NCI-H2196 treated with DMSO at 0.1 percent for 48 hours (cell line): ENCODE data around the gene PPAT.

Experiments used
- DNase-seq: peaks from one replicate; lab custom pipeline; 2025; ENCODE audit not compliant: unreplicated experiment; lab: John Stamatoyannopoulos, UW

The PPAT gene

DNA sequence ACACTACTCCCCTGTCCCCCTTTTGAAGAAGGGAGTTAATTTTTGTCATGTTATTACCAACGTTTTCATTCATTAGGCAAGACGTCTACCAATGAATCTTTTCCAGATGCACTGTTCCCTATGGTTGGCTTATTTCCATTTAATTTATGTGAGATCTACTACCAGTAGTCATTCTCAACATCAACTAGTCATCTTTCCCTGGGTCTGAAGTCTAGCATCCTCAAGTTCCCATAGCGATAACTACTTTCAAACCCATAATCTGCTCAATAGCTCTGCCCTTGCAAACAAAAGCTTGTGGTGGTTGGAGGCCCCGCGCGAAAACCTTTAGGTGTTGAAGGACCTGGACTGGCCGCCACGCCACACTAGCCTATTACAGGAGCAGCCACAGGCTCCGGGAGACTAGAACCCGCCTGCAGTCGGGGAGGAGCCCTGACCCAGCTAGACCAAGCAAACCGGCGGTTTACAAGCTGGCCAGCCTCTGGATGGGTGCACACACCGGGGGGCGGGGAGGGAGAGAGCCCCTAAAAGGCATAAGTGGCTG, 746 bp downstream of the PPAT start:
- DNase-seq = no peak

DNA sequence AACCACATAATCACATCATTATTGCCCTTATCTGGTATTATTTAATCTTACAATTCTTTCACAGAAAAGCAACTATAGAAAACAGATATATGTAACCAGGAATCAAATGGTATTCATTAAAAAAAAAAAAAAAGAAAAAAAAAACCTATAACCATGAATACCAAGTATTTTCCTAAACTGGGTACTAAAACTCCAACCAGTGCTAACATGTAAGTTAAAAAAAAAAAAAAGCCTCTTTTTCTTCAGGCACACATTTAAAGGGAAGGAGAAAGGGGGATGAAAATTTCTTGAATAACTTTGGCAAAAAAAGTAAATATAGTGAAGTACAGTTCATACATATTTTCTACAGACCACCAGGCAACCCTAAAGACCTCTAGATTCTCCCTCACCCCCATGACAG, 2.1 kb downstream of the PPAT start:
- DNase-seq = no peak

DNA sequence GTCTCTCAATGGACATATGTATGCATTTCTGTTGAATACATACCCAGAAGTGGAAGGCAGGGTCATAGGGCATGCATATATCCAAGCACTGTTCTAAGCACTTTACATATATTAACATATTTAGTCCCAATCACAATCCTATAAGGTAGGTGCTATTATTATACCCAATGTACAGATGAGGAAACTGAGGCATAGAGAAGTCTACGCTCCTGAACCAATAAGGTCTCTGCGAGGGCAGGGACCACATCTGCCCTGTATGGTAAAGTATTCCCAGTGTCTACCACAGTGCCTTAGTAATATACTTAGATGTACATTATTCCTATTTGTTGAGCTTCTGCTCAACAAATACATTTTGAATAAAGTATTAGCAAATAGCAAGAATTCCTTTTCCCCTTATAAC, 5.2 kb downstream of the PPAT start:
- DNase-seq = no peak

DNA sequence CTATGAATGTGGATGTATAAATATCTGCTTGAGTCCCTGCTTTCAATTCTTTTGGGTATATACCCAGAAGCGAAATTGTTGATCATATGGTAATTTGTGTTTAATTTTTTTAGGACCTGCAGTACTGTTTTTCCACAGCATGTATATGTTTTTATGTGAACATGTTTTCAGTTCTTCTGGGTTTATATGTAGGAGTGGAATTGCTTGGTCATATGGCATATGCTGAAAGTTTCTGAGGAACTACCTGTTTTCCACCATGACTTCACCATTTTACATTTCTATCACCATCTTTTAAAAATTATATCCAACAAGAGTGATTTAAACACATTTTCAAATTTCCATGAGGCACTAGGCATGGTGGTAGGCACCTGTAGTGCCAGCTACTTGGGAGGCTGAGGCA, 8.2 kb downstream of the PPAT start:
- no peak for DNase-seq

DNA sequence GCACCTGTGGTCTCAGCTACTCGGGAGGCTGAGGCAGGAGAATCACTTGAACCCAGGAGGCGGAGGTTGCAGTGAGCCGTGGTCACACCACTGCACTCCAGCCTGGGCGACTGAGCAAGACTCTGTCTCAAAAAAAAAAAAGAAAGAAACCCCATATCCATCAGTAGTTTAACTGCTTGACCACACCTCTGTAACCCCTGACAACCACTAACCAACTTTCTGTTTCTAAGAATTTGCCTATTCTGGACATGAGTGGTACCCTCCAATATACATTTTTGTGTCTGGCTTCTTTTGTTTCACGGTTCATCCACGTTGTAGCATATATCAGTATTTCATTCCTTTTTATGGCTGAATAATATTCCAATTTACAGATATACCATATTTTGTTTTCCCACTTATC, 9.1 kb downstream of the PPAT start:
- no peak for DNase-seq

DNA sequence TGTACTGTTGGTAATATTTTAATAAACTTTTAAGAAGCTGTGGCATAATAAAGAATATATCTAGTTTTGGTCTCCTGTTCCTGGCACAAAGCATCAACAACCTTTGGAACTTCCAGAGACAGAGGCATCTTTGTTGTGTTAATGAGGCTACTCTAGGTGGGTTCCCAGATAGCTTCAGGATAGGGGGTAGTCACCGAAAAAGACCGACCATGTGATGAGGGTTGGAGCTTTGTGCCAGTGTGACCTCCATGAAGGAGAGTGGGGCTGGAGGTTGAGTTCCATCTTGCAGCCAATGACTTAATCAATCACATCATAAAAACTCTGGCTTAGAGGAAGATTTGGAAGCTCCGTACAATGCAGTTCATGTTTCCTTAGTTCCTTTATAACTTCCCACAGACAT, 9.9 kb downstream of the PPAT start:
- DNase-seq = no peak

DNA sequence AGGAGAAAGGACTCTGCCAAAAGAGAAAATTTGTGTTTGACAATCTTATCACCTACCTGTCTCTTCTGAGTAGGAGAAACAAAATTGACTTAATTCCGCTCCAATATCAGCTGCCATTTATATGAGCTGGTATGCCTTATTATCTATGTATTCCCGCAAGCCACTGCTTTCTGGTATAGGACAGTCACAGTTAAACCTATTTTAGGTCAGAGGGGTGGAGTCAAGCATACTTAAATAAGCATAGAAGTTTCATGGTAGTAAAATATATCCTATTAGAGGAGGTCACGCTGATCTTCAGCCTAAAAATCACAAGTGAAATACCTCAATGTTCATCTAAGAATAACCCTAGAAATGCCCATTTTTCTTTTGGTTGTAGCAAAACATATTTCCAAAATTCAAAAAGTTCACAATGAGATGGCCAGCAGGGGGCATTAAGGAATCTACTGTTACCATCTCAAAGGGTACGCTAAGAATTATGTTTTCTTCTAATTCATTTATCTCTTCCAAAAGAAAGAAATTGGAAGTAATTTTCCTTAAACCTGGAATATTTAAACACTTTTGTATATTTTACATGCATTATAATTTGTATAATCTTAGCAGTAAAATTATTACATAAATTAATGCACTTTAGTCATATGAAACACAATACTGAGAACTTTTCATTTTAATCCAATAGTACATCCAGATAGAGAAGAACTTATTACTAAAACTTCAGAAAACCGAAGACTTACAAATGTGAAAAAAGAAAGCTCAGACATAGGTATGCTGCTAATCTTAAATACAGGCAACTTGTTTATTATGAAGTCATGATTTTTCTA, 10.5 kb downstream of the PPAT start:
- DNase-seq = no peak

DNA sequence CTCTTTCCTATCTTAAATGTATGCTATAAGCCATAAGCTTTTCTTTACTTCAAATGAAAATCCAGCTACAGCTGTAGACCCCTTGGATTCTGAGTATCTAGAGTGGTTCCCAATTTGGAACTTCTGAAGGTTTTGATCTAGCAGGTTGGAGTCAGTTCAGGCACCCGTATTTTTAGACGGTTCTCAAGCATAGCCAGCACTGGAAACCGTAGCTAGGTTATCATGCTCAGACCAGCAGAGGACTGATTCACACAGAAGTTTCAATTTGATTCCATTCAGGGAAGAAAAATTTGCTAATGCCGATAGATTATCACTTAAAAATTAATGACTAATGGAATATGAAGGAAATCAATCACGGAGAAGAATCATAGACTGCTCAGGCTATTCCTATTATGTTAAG, 11.2 kb downstream of the PPAT start:
- DNase-seq = no peak

DNA sequence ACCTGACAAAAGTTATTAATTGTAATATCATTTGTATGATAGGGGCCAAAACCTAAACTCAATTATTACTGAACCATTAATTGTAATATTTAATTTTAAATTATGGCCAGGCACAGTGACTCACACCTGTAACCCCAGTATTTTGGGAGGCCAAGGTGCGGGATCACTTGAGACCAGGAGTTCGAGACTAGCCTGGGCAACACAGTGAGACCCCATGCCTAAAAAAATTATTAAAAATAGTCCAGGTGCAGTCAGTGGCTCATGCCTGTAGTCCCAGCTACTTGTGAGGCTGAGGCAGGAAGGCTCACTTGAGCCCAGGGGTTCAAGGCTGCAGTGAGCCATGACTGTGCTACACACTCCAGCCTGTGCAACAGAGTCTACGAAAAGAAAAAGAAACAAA, 18.0 kb downstream of the PPAT start:
- DNase-seq = no peak

DNA sequence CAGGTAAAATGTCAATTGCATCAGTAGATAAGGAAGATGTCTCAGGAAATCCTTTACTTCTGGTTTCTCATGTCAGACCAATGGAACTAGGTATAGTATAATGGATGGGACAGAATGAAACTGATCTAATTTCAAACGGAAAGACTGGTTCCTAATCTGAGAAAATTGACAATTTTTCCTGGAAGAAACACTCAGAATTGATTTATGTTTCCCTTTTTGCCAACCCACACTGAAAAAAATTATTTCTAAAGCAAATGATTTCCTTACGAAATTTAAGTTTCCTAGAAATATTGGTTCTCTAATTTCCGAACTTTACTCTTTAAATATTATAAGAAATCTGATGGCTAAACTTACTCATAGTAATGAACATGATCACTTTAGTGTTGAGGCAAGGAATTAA, 19.1 kb downstream of the PPAT start:
- DNase-seq = no peak

DNA sequence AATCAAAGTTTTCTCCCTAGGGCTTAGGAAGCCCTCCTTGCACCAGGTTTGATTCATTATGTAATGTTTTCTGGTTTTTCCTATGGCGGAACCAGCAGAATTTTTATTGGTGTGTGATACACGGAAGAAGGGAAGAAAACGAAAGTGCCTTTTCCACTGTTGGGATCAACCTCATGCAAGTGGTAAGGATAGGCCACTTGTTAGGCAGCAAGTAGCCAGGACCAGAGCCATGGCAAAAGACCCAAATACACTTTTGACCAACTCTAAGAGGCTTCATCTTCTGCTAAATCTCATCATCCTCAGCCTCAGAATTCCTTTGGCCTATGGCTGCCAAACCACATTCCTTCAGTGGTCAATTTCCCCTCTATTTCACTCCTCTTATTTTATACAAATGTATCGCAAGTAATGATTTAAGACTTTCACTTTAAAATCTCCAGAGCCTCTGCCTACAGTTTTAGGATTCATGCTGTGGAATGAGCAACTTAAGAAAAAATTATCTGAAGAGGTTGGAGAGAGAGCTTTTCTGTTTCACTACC, 21.2 kb downstream of the PPAT start:
- DNase-seq = no peak

DNA sequence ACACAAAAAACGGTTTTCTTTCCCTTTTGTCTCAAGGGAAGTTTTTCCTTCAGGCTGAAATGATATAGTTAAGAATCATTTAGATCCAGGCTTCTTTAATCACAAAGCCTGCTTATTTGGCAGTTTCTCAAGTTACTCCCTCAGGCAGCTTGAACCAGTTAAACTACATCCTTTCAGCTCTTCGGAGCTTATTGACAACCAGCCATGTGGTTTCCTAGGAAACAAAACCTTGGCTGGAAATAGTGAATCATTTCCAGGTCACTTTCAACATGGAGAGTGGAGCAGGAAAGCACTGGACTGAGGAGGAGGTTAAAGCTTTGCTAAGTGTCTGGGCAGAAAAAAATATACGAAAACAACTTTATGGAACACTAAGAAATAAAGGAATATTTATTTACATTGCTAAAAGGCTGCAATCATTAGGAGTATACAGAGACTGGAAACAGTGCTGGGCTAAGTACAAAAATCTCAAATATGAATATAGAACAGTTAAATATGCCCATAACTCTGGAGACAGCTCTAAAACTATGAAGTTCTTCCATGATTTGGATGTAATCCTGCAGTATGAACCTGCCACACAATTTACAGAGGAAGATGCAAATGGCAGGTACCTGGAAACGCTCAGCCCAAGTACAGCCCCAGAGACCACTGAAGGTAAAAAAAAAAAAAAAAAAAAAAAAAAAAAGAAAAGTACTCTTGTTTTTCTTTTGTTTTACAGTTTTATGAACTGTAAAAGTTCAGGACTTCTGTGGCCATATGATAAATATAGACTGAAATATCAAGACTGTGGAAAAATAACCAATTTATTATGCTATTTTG, 25.0 kb downstream of the PPAT start:
- DNase-seq = peak; percentile 64

DNA sequence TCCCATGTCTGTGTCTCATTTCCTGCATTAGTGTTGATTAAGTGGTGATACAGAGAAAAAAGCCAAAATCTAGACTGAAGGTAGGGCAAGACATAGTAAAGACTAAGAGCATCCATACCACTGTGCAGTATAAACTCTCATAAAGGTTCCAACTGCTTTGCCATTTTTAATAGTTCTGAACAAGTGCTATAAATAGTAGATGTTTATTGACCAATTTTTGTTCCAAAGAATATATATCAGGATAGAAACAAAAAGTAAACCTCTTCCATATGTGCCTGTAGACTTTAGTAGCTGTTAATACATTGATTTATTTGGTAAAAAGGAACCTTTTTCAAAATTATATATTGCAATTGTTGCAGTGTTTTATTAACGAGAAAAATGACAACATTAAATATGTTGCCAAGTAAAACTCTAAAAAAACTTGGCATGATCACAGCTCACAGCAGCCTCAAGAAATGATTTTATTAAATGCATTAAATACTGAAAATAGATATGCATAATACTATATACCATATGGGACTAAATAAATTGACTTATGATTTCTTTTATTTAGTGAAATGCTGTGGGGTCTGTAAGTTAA, 25.8 kb downstream of the PPAT start:
- DNase-seq = no peak

DNA sequence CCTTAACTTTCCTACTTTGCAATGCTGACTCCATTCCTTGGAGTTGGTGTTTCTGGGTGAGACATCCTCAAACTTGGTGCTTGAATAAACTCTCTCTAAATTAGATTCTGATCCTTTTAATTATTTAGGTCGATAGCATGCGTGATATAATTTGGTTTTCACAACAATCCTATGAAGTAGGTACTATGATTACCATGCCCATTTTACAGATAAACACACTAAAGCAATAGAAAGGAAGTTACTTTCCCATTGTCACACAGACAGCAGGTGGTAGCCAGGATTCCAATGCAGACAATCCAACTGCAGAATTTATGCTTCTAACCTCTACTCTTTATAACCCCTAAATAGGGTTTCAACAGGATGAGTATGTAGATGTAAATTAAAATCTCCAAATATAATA, 26.4 kb downstream of the PPAT start:
- DNase-seq = no peak

DNA sequence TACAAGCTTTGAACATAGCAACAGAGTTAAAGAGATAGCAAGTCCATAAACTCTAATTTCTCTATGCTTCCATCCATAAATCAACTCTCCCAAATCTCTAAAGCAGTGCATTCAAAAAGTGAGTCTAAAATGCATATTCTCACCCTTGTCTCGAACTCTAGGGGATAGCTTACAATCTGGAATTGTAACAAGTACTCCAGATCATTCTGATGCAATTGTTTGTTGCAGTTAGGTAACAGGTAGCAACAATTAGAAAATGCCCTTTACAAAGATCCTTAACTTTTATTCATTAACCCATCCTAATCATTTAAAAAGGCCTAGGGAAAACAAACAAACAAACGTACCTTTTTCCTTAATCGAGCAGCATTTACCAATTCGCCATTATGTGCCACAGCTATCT, 29.3 kb downstream of the PPAT start:
- DNase-seq = no peak

DNA sequence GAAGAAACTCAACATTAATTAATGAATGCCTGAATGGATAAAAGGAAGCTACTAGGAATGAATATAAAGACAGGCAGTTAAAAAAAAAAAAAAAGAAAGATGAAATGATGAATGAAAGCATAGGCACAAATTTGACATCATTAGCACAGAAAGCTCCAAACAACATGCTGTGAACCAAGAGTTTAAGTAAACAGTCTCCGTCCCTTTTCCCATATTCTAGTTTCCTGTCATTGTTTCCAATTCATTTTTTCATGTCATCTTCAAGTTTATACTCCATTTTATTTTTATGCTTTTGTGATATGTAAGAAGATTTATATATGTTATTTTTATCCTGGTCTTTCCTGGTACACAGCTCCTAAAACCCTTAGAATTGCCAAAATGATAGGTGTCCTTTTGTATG, 30.4 kb downstream of the PPAT start:
- no peak for DNase-seq

DNA sequence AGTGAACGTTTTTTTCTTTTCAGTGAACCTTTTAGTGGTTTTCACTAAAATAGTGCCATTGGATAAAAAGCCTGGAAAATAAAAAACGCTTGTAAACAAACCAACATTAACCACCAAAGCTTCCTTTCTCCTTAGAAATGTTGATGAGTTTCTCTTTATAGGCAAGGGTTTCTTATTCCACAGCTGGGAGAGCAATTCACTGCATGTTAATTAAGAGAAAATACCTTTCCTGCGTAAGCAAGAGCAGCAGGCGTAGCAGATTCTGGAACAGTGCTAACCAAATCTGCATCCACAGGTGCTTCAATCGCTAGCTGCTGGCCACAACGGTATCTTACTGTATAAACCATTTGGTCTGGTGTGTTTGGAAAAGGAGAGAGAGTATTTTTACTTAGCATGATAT, 34.9 kb downstream of the PPAT start:
- no peak for DNase-seq

DNA sequence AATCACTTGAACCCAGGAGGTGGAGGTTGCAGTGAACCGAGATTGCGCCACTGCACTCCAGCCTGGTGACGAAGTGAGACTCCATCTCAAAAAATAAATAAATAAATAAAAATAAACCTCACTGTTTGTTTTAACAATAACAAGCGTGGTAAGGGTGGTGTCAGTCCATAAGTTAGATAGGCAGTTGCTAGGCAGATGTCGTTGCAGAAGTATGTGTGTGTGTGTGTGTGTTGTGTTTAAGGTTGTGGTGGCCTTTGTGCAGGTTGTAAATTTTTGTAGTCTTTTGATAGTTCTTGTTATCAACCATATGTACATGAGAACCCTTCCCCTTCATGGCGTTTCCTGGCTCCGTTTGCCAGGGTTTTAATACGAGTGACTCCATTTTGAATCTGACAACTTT, 44.1 kb downstream of the PPAT start:
- DNase-seq = no peak

DNA sequence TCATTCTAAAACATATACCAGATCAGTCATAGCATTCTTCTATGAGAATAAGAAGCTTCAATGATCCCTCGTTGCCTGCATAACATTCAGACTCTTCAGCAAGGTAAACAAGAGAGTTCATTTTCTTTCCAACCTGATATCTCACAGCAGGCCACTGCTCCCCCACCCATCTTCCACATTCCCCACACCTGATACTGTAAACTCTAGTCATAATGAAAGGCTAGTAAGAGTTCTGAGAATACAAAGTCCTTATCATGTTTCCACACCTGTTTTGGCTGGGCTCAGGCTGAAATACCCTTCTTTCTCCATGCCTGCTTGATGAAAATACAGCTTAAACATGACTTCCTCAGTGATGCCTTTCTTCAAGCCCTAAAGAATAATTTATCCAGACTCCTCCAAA, 45.9 kb downstream of the PPAT start:
- no peak for DNase-seq

DNA sequence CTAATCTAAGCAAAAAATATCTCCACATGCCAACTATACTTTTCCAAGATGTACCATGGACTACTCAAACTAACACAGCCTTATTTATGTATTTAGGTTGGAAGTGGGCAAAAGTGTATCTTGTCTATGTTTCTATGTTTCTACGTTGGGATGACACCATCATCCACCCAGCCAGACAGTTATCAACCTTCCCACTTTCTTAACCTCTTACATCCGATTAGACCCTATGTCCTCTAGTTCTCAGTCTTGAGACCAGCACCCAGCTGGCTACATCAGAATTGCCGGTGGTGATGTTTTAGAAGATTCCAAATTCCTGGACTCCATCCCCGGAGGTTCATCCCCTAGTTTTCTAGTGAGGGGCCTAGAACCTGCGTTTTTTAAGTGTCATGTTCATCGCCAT, 47.1 kb downstream of the PPAT start:
- DNase-seq = no peak
